GM12878 (cell line): ENCODE data around the gene ALG3. TPM values are rescaled to one million over a fixed set of nuclear protein-coding genes. Genes with fewer than 3 reads are reported as not detected.

Experiments used
- ATAC-seq: fragments of 200-7000 bp; cut with Tn5 transposase; 3 replicates; pipeline ENCODE4 v1.9.1; 2020; ENCODE audit warnings: mild to moderate bottlenecking, moderate library complexity
- BruUV-seq: library from RNA; stranded (reverse); fragments of 400-500 nt; replicated peaks from 2 replicates; lab custom pipeline; 2021; lab: Mats Ljungman, UMichigan
- CTCF ChIA-PET: fragments of 300-600 bp; sonication (Branson Sonifier 250); formaldehyde crosslinking; extraction: SDS; loops from one replicate; lab custom pipeline; 2021; ENCODE audit warnings: inconsistent platforms; lab: Yijun Ruan, JAX
- POLR2A ChIA-PET: fragments of 350-600 bp; formaldehyde crosslinking; extraction: SDS; loops from one replicate; lab custom pipeline; 2021; ENCODE audit warnings: inconsistent platforms; lab: Charles Lee
- RAD21 ChIA-PET: fragments of 300-600 bp; sonication (Branson Sonifier 250); formaldehyde crosslinking; loops from one replicate; lab custom pipeline; 2023; ENCODE audit warnings: antibody characterized with exemption; ENCODE audit not compliant: unreplicated experiment; lab: Charles Lee
- SMC1A ChIA-PET: fragments of 300-600 bp; sonication (Branson Sonifier 250); formaldehyde crosslinking; loops from one replicate; lab custom pipeline; 2023; ENCODE audit not compliant: unreplicated experiment, uncharacterized antibody; lab: Charles Lee
- DNase-seq: peaks from one replicate; pipeline ENCODE4 v3.0.0-alpha.2; 2011; ENCODE audit warnings: low read depth, low spot score
- FAIRE-seq: peaks from 3 replicates; lab custom pipeline; 2011; peaks lifted over from hg19 to GRCh38; lab: Jason Lieb, UNC
- H2AFZ ChIP-seq: 2 replicates; pipeline ENCODE4 v1.6.0; 2011; ENCODE audit warnings: low read depth, low read length, control low read depth; ENCODE audit not compliant: control insufficient read depth
- H3K27ac ChIP-seq: 2 replicates; pipeline ENCODE4 v1.5.1; 2011; ENCODE audit warnings: control low read depth; ENCODE audit not compliant: control insufficient read depth, insufficient read depth
- H3K27me3 ChIP-seq, 2 experiments: replicated peaks in 1 of 2; 2 replicates each; pipeline versions ENCODE4 v1.6.0 to v1.6.1; 2011; ENCODE audit warnings: low read length in 1 of 2; ENCODE audit not compliant: control insufficient read depth in 2 of 2, insufficient read depth in 2 of 2
- H3K36me3 ChIP-seq, 2 experiments: 2 replicates each; pipeline ENCODE4 v1.5.1; 2011; ENCODE audit warnings: low read length in 1 of 2; ENCODE audit not compliant: control insufficient read depth in 2 of 2, insufficient read depth in 2 of 2
- H3K4me1 ChIP-seq: 2 replicates; pipeline ENCODE4 v1.6.1; 2011; ENCODE audit warnings: mild to moderate bottlenecking, low read length, moderate library complexity, mixed read lengths; ENCODE audit not compliant: control insufficient read depth, insufficient read depth
- H3K4me2 ChIP-seq: 2 replicates; pipeline ENCODE4 v1.6.0; 2011; ENCODE audit warnings: control low read depth; ENCODE audit not compliant: control insufficient read depth, insufficient read depth
- H3K4me3 ChIP-seq: fragments of 200-600 bp; sonication (generic); 2 replicates; pipeline ENCODE4 v1.5.1; 2016
- H3K79me2 ChIP-seq: 2 replicates; pipeline ENCODE4 v1.6.0; 2011; ENCODE audit warnings: low read length; ENCODE audit not compliant: control insufficient read depth, insufficient read depth
- H3K9ac ChIP-seq: 2 replicates; pipeline ENCODE4 v1.8.0; 2011; ENCODE audit warnings: low read length, control low read depth, mixed read lengths; ENCODE audit not compliant: control insufficient read depth, insufficient read depth
- H3K9me3 ChIP-seq: replicated peaks from 3 replicates; pipeline ENCODE4 v1.5.1; 2011; ENCODE audit warnings: mild to moderate bottlenecking, low read length; ENCODE audit not compliant: control insufficient read depth, insufficient read depth
- H4K20me1 ChIP-seq: 2 replicates; pipeline ENCODE4 v1.6.0; 2011; ENCODE audit not compliant: control insufficient read depth, insufficient read depth
- ATF7 ChIP-seq: fragments of 450-650 bp; IDR thresholded peaks from 2 replicates; pipeline ENCODE4 v1.6.1; 2016; ENCODE audit warnings: low read depth, mild to moderate bottlenecking
- BMI1 ChIP-seq: fragments of 450-650 bp; IDR thresholded peaks from 2 replicates; pipeline ENCODE4 v1.6.1; 2016; ENCODE audit warnings: mild to moderate bottlenecking, moderate library complexity, borderline replicate concordance
- DPF2 ChIP-seq: fragments of 450-650 bp; IDR thresholded peaks from 2 replicates; pipeline ENCODE4 v1.6.1; 2017; ENCODE audit warnings: mild to moderate bottlenecking
- FOXM1 ChIP-seq: IDR thresholded peaks from 2 replicates; pipeline ENCODE4 v1.6.1; 2012; ENCODE audit warnings: low read depth, mild to moderate bottlenecking, inconsistent platforms, low read length, moderate library complexity
- GABPA ChIP-seq: IDR thresholded peaks from 2 replicates; pipeline ENCODE4 v1.6.1; 2014; ENCODE audit warnings: antibody characterized with exemption, low read depth, mild to moderate bottlenecking, inconsistent platforms
- PAX8 ChIP-seq: fragments of 450-650 bp; IDR thresholded peaks from 2 replicates; pipeline ENCODE4 v1.6.1; 2017; ENCODE audit warnings: mild to moderate bottlenecking, moderate library complexity
- POLR2A ChIP-seq: IDR thresholded peaks from 2 replicates; pipeline ENCODE4 v1.6.1; 2011; ENCODE audit warnings: low read depth, mild to moderate bottlenecking, low read length
- RB1 ChIP-seq: fragments of 450-650 bp; formaldehyde crosslinking; IDR thresholded peaks from 2 replicates; pipeline ENCODE4 v1.6.1; 2017; ENCODE audit warnings: mild to moderate bottlenecking, borderline replicate concordance
- SIN3A ChIP-seq: IDR thresholded peaks from 2 replicates; pipeline ENCODE4 v1.6.1; 2012; ENCODE audit warnings: low read depth, low read length, improper control_type of control experiment
- STAT3 ChIP-seq: IDR thresholded peaks from 2 replicates; pipeline ENCODE4 v1.6.1; 2011; ENCODE audit warnings: low read depth, low read length, improper control_type of control experiment
- TCF3 ChIP-seq: IDR thresholded peaks from 2 replicates; pipeline ENCODE4 v1.6.1; 2012; ENCODE audit warnings: low read depth, mild to moderate bottlenecking, low read length, borderline replicate concordance; ENCODE audit not compliant: insufficient read depth
- ZNF24 ChIP-seq: fragments of 450-650 bp; IDR thresholded peaks from 2 replicates; pipeline ENCODE4 v1.6.1; 2017; ENCODE audit warnings: antibody characterized with exemption, mild to moderate bottlenecking
- ZNF384 ChIP-seq: IDR thresholded peaks from 2 replicates; pipeline ENCODE4 v1.6.1; 2012; ENCODE audit warnings: low read depth, mild to moderate bottlenecking, low read length, improper control_type of control experiment, borderline replicate concordance
- ZSCAN29 ChIP-seq: fragments of 450-650 bp; IDR thresholded peaks from 2 replicates; pipeline ENCODE4 v1.6.1; 2017; ENCODE audit warnings: mild to moderate bottlenecking, moderate library complexity
- ZZZ3 ChIP-seq: IDR thresholded peaks from 2 replicates; pipeline ENCODE4 v1.6.1; 2011; ENCODE audit warnings: low read depth; ENCODE audit not compliant: control insufficient read depth, insufficient read length
- WGBS: methylation state at CpG from one replicate; pipeline ENCODE4 v1.1.6; 2016; ENCODE audit warnings: low lambda C conversion rate; ENCODE audit not compliant: insufficient replicate concordance, insufficient coverage; ENCODE audit errors: missing lambda C conversion rate; 5-methylcytosine and 5-hydroxymethylcytosine counted together
- in situ Hi-C: fragments of 300-500 bp; cut with MboI; formaldehyde crosslinking; loops from 9 replicates; pipeline ENCODE4 v1.14.3; 2018; ENCODE audit warnings: mixed read lengths
- intact Hi-C: fragments of 100-400 bp; cut with micrococcal nuclease; formaldehyde crosslinking; loops from one replicate; pipeline ENCODE4 v1.14.2; 2022; ENCODE audit not compliant: unreplicated experiment
- polyA plus RNA-seq, 11 experiments: library from polyadenylated mRNA; depleted of rRNA in 4 of 11; unstranded in 6 of 11; stranded (reverse) in 5 of 11; fragments of >200 nt; fragmentation: Nextera tagmentation in 4 of 11; fragmentation: Illumina TruSeq in 1 of 11; extraction: Ambion mirVana in 4 of 11; extraction: Trizol in 1 of 11; gene quantifications; 1 replicate in 1 of 11; 2 replicates in 10 of 11; pipeline versions ENCODE4 v1.2.1 to v1.2.3, GENCODE V29; 2011 to 2016; ENCODE audit warnings: inconsistent platforms in 2 of 11, missing spikeins in 2 of 11, low read depth in 1 of 11
- total RNA-seq, 4 experiments: library from RNA; depleted of rRNA in 3 of 4; stranded (reverse); fragments of >200 nt in 3 of 4; fragmentation: Illumina TruSeq in 1 of 4; extraction: Trizol in 1 of 4; gene quantifications; 2 replicates each; pipeline versions ENCODE4 v1.2.1 to v1.2.3, GENCODE V29; 2013 to 2021
- TF ChIP-seq, protein P1 (sequence below): fragments of 450-650 bp; formaldehyde crosslinking; IDR thresholded peaks from 2 replicates; pipeline ENCODE4 v1.5.0; 2022; ENCODE audit warnings: mild to moderate bottlenecking, missing genetic modification characterization

The ALG3 gene
- total and polyA plus RNA-seq, 10 of the 15 experiments (the other 5 are each of a cell fraction or from before 2014, with no cell fraction given) = 13.6 to 84.7 (median 39.4) TPM

DNA sequence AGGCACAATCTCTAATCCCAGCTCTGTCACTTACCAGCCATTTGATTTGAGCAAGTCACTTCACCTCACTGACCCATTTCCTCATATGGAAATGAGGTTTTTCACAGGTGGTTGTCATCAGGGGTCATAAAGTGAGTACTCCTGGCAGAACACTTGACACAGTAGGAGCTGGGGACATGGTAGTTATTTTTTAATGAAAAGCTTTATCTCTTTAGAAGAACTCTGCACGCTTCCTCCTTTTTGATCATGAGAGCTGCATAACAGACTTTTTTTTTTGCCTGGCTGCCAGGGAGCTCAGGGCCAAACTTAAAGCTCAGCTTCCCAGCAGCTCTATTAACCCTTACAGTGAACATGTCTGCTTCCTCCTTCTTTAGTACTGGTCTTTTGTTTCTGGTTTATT lies 11.0 kb downstream of the ALG3 start:
- Histone ChIP-seq H3K9ac (no peak overlapping the region), H4K20me1 (no peaks in the 10 kb centered on the region)
- ATAC-seq (no peak), FAIRE-seq (no peak)
- ChIA-PET SMC1A (interaction anchor here (1.1 to 1.2 kb wide), 2 partner anchors 10 to 109 kb away, joined by 3 to 4 read pairs; no protein-coding TSS in a partner anchor), POLR2A (no interaction called here)
- intact Hi-C loops = no loop called here
- TF ChIP-seq ZZZ3 (no peak), ATF7 (no peak), BMI1 (no peak), DPF2 (no peak), FOXM1 (no peak), STAT3 (no peak), SIN3A (no peak)
- TF ChIP-seq, all 136 proteins: peak for 0
- Histone ChIP-seq H2AFZ (no peak overlapping the region), H3K4me3 (no peak overlapping the region), H3K27me3 (no peaks in the 10 kb centered on the region; a peak in 1 of 4 replicates), H3K4me1 (no peaks in the 10 kb centered on the region), H3K9me3 (no peaks in the 10 kb centered on the region), H3K36me3 (peaks cover 7 to 11% of the 10 kb centered on the region in 2 experiments; a peak in 3 of 4 replicates), H3K79me2 (no peaks in the 10 kb centered on the region), H3K27ac (no peak overlapping the region), H3K4me2 (no peak overlapping the region)
- in situ Hi-C loops = no loop called here
- BruUV-seq = no TSS peak
- DNase-seq = no peak
- ChIA-PET CTCF (interaction anchor here (0.6 to 3.5 kb wide), 7 partner anchors 8 to 352 kb away, joined by 3 to 23 read pairs (median 4); no protein-coding TSS in a partner anchor), RAD21 (interaction anchor here (1.1 to 1.6 kb wide), 2 partner anchors 10 to 15 kb away, joined by 4 to 6 read pairs; no protein-coding TSS in a partner anchor)
- 0% methylated on average over 1 of the region's 1 CpG for WGBS

DNA sequence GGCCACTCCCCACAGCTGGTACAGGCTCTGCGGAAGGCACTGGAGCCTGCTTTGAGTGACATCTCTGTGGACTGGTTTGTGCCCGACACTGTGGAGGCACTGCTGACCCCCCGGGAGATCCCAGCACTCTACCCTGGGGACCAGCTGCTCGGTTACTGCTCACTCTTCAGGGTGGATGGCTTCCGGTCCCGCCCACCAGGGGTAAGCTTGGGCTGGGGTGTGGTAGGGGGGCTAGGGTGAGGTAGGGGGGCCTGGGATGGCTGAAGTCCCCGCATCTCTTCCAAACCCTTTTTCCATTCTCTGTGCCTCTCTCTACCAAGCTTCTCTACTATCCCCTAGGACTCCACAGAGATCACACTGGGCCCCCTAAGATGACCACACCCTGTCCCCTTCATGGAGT lies 11.6 kb downstream of the ALG3 start:
- BruUV-seq = no TSS peak
- RAD21 ChIA-PET = interaction anchor here (1.1 to 1.6 kb wide), 2 partner anchors 10 to 16 kb away, joined by 4 to 6 read pairs; no protein-coding TSS in a partner anchor
- no peak overlapping the region for H3K9ac ChIP-seq
- no peak for TF ChIP-seq POLR2A
- TF ChIP-seq TCF3 = no peak
- no peak for TF ChIP-seq ZNF24
- no peak for TF ChIP-seq RB1
- TF ChIP-seq ZSCAN29 = no peak
- TF ChIP-seq PAX8 = no peak
- TF ChIP-seq, protein P1, sequence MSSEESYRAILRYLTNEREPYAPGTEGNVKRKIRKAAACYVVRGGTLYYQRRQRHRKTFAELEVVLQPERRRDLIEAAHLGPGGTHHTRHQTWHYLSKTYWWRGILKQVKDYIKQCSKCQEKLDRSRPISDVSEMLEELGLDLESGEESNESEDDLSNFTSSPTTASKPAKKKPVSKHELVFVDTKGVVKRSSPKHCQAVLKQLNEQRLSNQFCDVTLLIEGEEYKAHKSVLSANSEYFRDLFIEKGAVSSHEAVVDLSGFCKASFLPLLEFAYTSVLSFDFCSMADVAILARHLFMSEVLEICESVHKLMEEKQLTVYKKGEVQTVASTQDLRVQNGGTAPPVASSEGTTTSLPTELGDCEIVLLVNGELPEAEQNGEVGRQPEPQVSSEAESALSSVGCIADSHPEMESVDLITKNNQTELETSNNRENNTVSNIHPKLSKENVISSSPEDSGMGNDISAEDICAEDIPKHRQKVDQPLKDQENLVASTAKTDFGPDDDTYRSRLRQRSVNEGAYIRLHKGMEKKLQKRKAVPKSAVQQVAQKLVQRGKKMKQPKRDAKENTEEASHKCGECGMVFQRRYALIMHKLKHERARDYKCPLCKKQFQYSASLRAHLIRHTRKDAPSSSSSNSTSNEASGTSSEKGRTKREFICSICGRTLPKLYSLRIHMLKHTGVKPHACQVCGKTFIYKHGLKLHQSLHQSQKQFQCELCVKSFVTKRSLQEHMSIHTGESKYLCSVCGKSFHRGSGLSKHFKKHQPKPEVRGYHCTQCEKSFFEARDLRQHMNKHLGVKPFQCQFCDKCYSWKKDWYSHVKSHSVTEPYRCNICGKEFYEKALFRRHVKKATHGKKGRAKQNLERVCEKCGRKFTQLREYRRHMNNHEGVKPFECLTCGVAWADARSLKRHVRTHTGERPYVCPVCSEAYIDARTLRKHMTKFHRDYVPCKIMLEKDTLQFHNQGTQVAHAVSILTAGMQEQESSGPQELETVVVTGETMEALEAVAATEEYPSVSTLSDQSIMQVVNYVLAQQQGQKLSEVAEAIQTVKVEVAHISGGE (CRISPR knock-in tag) = no peak
- no peak for TF ChIP-seq ZNF384
- no peak for TF ChIP-seq GABPA

More for the DNA sequence above, 11.6 kb downstream of the ALG3 start:
- FAIRE-seq (no peak), DNase-seq (no peak), ATAC-seq (no peak)
- Histone ChIP-seq H3K36me3 (peaks cover 1 to 5% of the 10 kb centered on the region in 2 experiments; a peak in 3 of 4 replicates), H2AFZ (no peak overlapping the region), H4K20me1 (no peaks in the 10 kb centered on the region), H3K27ac (no peak overlapping the region), H3K9me3 (no peaks in the 10 kb centered on the region), H3K4me1 (no peaks in the 10 kb centered on the region), H3K4me2 (no peak overlapping the region), H3K27me3 (no peaks in the 10 kb centered on the region; a peak in 1 of 4 replicates), H3K4me3 (no peak overlapping the region), H3K79me2 (no peaks in the 10 kb centered on the region)
- CTCF ChIA-PET = interaction anchor here (0.7 to 3.5 kb wide), 4 partner anchors 9 to 20 kb away, joined by 3 to 23 read pairs (median 4); no protein-coding TSS in a partner anchor
- SMC1A ChIA-PET = interaction anchor here (1.1 to 1.2 kb wide), 2 partner anchors 9 to 108 kb away, joined by 3 to 4 read pairs; no protein-coding TSS in a partner anchor
- POLR2A ChIA-PET = no interaction called here
- intact Hi-C loops = no loop called here
- WGBS = 48% methylated on average over 5 of the region's 7 CpGs
- in situ Hi-C loops = no loop called here
